ENCODE measurements around the gene SPDL1.

Gene SPDL1

DNA sequence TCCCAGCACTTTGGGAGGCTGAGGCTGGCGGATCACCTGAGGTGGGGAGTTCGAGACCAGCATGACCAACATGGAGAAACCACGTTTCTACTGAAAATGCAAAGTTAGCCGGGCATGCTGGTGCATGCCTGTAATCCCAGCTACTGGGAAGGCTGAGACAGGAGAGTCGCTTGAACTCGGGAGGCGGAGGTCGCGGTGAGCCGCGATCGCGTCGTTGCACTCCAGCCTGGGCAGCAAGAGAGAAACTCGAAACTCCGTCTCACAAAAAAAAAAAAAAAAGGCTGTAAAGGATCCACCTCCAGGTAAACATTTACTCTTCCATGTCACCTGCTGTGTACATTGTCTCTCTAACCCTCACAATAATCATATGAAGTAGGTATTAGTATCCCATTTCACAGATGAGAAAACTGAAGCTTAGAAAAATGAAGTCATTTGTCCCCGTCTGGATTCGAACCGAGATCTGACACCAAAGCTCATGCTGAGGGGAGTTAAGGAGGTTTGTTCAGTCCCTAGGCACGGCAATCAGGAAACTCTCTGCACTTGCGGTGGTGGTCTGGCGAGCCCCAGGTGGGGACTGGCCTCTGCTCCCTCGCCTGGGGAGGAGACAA lies 53.0 kb downstream of the SPDL1 start:
- DNase-seq (ENCODE audit: insufficient read length) (no peak), FAIRE-seq (no peak)
- TF ChIP-seq TAF1 (IDR thresholded peaks at IDR 0.05; ENCODE audit: borderline replicate concordance, low read depth, low read length) = no peak

- TF ChIP-seq POLR2AphosphoS5 (IDR thresholded peaks at IDR 0.05; ENCODE audit: low read depth, low read length) = peak; percentile 63; the same call in 1 of the 2 replicates
- peak; percentile 67; the same call in 1 of the 2 replicates for TF ChIP-seq POLR2A (IDR thresholded peaks at IDR 0.05; ENCODE audit: low read depth, low read length)
- TF ChIP-seq TAF1 (IDR thresholded peaks at IDR 0.05; ENCODE audit: borderline replicate concordance, low read depth, low read length) = 0 out of 2 replicates have a peak, but pooled peaks have one; percentile 43
- FAIRE-seq (peak; percentile 96), DNase-seq (ENCODE audit: insufficient read length) (peak; percentile 76)
Measured at GRCh38 chr5:169637085-169637548, 53.5 kb downstream of the SPDL1 start, which contains the start of gene DOCK2. TSS of gene DOCK2 (plus strand) at chr5:169637275. CDS start at chr5:169637327, 52 bp downstream.

DNA sequence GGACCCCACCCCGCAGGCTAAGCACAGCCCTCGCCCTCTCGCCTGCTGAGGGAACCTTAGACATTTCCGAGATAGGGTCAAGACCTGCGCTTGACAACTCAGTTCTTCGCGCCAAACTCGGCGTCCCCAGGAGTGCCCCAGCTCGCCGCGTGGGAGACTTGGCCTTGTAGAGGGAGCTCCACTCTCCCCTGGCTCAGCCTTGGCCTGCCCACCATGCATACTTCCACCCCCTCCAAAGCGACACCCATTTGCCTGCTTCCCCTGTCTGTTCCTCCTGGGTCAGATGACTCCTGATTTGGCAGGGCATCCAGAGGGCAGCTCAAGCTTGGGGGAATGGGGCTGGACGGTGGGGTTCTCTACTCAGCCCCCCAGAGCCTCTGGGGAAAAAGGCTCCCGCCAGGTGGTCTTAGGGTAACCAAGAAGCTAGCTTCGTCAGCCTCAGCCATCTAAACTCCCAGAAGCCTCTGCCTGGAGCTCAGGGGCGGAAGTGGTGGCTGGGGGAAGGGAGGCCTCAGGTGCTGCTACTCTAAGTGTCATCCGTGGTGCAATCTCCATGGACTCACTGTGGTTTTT lies 54.1 kb downstream of the SPDL1 start:
- TF ChIP-seq POLR2AphosphoS5 (IDR thresholded peaks at IDR 0.05; ENCODE audit: low read depth, low read length) (peak; percentile 64), TAF1 (IDR thresholded peaks at IDR 0.05; ENCODE audit: borderline replicate concordance, low read depth, low read length) (peak; percentile 63; the same call in 1 of the 2 replicates), POLR2A (IDR thresholded peaks at IDR 0.05; ENCODE audit: low read depth, low read length) (peak; percentile 65; the same call in 1 of the 2 replicates)
- DNase-seq (ENCODE audit: insufficient read length) (no peak), FAIRE-seq (peak; percentile 97)

GRCh38 chr5:169641253-169641652 lies 57.7 kb downstream of the SPDL1 start:
- TF ChIP-seq TAF1 (IDR thresholded peaks at IDR 0.05; ENCODE audit: borderline replicate concordance, low read depth, low read length) = no peak
- FAIRE-seq (no peak), DNase-seq (ENCODE audit: insufficient read length) (no peak)

- DNase-seq (ENCODE audit: insufficient read length) = no peak
- FAIRE-seq = peak; percentile 84
- TF ChIP-seq TAF1 (IDR thresholded peaks at IDR 0.05; ENCODE audit: borderline replicate concordance, low read depth, low read length) (no peak), POLR2A (IDR thresholded peaks at IDR 0.05; ENCODE audit: low read depth, low read length) (no peak)
Measured at GRCh38 chr5:169646856-169647255, 63.3 kb downstream of the SPDL1 start.

DNA sequence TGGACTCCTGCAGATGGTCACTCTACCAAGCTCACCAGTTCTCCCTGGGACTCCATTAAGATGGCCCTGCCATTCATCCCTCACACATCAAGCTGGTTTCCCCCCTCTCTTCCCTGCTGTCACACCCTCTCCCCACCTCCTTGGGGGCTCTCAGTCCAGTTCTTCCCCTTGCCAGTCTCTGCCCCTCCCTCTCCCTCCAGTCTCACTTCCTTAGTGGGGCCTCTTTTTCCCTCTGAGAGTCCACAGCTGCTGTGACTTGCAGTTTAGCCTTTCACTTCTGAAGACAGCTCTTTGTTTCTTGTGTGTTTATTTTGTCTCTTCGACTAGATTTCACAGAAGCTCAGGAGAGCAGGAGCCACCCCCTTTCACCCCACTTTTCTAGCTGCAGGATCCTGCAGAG lies 64.0 kb downstream of the SPDL1 start:
- no peak for TF ChIP-seq POLR2A (IDR thresholded peaks at IDR 0.05; ENCODE audit: low read depth, low read length)
- TF ChIP-seq POLR2AphosphoS5 (IDR thresholded peaks at IDR 0.05; ENCODE audit: low read depth, low read length) = no peak
- TF ChIP-seq TAF1 (IDR thresholded peaks at IDR 0.05; ENCODE audit: borderline replicate concordance, low read depth, low read length) = no peak
- FAIRE-seq (no peak), DNase-seq (ENCODE audit: insufficient read length) (no peak)

GRCh38 chr5:169648725-169649310 lies 65.2 kb downstream of the SPDL1 start:
- TF ChIP-seq POLR2AphosphoS5 (IDR thresholded peaks at IDR 0.05; ENCODE audit: low read depth, low read length) = no peak
- no peak for TF ChIP-seq POLR2A (IDR thresholded peaks at IDR 0.05; ENCODE audit: low read depth, low read length)
- no peak for TF ChIP-seq TAF1 (IDR thresholded peaks at IDR 0.05; ENCODE audit: borderline replicate concordance, low read depth, low read length)
- peak; percentile 33 for FAIRE-seq
- no peak for DNase-seq (ENCODE audit: insufficient read length)

GRCh38 chr5:169649486-169649885 lies 65.9 kb downstream of the SPDL1 start:
- no peak for DNase-seq (ENCODE audit: insufficient read length)
- no peak for FAIRE-seq
- TF ChIP-seq TAF1 (IDR thresholded peaks at IDR 0.05; ENCODE audit: borderline replicate concordance, low read depth, low read length) = no peak
- TF ChIP-seq POLR2AphosphoS5 (IDR thresholded peaks at IDR 0.05; ENCODE audit: low read depth, low read length) = no peak
- no peak; the same call in 1 of the 2 replicates for TF ChIP-seq POLR2A (IDR thresholded peaks at IDR 0.05; ENCODE audit: low read depth, low read length)

GRCh38 chr5:169650701-169651331 lies 67.2 kb downstream of the SPDL1 start:
- DNase-seq (ENCODE audit: insufficient read length) = no peak
- TF ChIP-seq POLR2AphosphoS5 (IDR thresholded peaks at IDR 0.05; ENCODE audit: low read depth, low read length) (peak; percentile 70), TAF1 (IDR thresholded peaks at IDR 0.05; ENCODE audit: borderline replicate concordance, low read depth, low read length) (no peak), POLR2A (IDR thresholded peaks at IDR 0.05; ENCODE audit: low read depth, low read length) (peak; percentile 45)
- peak; percentile 82 for FAIRE-seq

- DNase-seq (ENCODE audit: insufficient read length) (no peak), FAIRE-seq (peak; percentile 24)
- TF ChIP-seq POLR2A (IDR thresholded peaks at IDR 0.05; ENCODE audit: low read depth, low read length) (no peak), TAF1 (IDR thresholded peaks at IDR 0.05; ENCODE audit: borderline replicate concordance, low read depth, low read length) (no peak), POLR2AphosphoS5 (IDR thresholded peaks at IDR 0.05; ENCODE audit: low read depth, low read length) (no peak)
Measured at GRCh38 chr5:169651526-169651925, 68.0 kb downstream of the SPDL1 start.

GRCh38 chr5:169652057-169652456 lies 68.5 kb downstream of the SPDL1 start:
- FAIRE-seq = peak; percentile 14
- TF ChIP-seq POLR2A (IDR thresholded peaks at IDR 0.05; ENCODE audit: low read depth, low read length) (no peak), POLR2AphosphoS5 (IDR thresholded peaks at IDR 0.05; ENCODE audit: low read depth, low read length) (no peak), TAF1 (IDR thresholded peaks at IDR 0.05; ENCODE audit: borderline replicate concordance, low read depth, low read length) (no peak)
- DNase-seq (ENCODE audit: insufficient read length) = no peak
